HG03342 (cell line): ENCODE results near the gene MAD2L1.
"Not testable (repeated sequence)": the region's sequence is repeated elsewhere in the genome, so short reads cannot be mapped to it uniquely, and the experiment has no call there.

Experiments
- ATAC-seq: cut with Tn5 transposase; IDR thresholded peaks from one replicate; pipeline ENCODE4 v1.9.1; 2021; ENCODE audit warnings: mild to moderate bottlenecking, moderate library complexity; ENCODE audit not compliant: unreplicated experiment

The MAD2L1 gene

DNA sequence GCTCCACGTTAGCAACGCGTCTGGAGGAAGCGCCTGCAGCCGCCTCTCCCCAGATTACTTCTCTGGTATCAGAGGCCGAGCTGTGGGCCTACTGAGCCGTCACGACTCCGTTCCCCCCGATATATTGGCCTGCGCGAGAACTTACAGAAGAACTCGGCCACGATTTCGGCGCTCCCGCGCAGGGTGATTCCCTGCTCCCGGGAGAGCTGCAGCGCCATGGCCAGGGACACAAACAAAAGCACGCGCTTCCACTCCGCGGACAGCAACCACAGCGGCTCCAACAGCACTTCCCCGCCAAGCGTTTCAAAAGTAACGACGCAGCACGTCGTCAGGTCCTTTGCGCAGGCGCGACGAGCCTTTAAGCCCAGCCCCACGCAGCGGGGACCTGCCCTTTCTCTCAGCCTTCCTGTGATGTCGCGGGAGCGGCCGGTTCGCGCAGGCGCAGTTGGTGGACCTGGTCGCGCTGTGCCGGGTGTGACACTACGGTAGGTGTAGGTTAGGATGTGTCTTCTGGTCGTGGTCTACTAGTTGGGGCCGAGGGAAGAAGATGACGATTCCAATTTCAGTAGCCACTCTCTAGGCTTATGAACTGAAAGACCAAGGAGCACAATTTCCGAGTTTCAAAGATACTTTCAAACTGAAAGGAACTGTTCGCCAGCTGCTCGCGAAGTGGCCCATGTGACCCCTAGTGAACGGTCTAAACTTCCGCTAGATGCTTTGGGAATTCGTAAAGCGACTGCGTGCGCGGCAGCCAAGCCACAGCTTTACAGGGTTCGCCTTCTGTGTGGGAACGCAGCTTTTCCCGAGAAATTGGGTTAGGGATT lies at the start of gene MAD2L1:
Gene MAD2L1 (minus strand): TSS at position 332 of the 824 bp plus-strand sequence. CDS start 114 bp downstream, at position 218.
- peak; percentile 86 for ATAC-seq

DNA sequence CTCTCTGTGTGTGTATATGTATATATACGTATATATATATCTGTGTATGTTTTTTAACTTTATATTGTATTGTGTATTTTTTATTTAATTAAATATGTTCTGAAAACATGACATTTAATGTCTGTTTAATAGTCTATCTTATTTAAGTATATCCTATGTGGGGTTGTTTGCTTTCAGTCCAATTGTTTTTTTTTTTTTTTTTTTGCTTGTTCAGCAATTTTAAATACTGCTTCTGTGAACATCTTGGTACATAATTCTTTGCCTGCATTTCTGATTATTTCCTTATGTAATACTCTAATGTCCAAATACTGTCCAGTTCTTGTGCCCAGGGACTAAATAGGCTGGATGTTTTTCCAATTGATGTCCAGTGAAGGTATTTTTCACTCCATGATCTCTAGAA lies 45.1 kb upstream of the MAD2L1 start:
- ATAC-seq, result no peak

DNA sequence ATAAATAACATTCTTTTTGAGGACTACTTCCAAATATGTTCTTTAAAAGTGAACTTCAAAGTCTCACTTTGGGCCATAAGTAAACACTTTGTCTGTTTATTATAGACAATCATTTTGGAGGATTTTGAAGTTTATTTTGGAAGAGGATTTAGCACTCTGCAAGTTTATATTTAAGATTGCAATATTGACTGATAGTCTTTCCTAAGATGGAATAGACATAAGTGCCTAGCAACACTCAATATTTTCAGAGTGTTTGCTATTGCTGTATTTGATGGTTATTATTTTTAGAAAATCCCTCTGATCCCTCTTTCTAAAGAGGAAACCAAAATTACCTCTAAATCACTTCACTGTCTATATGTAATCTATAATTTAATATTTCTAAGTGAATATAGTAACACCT lies 42.8 kb upstream of the MAD2L1 start:
- ATAC-seq, result no peak

DNA sequence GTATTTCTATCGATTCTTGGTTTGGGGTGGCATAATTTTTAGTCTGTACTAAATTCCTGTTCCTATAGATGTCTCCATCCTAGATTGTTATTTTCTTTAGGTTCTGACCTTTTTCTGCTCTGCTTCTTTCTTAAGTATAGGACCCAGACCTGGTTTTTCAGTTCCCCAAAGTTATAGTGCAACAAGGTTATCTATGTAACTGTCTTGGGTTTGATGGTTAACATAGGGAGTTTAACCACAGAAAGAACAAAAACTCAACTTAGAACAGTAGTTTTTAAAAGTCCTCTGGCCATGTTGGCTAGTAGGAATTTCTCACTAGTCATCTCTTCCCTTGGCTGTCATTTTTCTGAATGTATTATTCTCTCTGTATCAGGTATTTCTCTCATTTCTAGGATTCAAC lies 38.8 kb upstream of the MAD2L1 start:
- peak; percentile 92 for ATAC-seq

DNA sequence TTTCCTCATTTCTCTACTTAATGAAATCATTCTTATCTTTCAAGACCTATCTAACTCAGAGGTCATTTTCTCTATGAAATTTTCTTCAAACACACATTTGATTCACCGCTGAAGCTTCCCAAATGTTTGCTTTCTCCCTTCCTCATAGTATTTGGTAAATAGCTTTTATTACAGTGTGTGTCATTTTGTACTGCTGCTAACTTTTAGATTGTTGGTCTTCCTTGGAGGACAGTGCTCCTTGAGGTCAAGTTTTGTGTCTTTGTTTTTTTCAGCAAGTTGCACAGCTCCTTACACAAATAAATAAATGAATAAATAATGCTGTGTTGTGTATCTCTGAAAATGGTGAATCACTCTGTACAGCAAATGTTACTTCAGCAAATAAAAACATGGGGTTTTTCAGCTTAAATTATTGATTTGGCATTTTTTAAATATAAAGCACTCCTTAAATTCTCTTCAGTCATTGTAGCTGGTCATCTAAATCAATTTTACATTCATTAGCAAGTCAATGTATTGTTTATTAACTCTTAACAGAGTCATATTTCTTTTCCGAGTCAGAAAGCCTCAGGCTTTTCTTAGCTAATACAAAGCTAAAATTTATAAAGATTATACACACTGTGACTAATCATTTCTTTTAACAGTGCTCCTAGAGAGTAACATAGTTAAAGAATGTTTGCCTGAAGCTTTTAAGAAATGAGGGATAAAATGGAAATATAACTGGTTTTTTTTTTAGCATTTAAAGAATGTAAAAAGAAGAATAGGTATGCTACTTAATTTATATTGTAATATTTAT lies 30.1 kb upstream of the MAD2L1 start:
- ATAC-seq, result no peak

DNA sequence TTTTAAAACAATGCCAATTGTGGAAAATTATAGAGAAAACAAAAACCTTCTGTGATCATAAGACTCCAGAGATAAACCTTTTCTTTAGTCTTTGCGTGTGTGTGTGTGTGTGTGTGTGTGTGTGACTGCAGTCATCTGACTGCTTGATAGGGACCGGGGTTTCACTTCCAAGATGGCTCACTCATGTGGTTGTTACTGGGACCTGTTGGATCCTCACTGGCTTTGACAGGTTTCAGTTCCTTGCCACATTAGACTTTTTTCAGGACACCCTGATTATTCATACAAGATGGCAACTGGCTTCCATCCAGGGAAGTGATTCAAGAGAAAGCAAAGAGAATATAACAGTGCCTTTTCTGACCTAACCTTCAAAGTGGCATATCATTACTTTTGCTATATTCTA lies 21.9 kb upstream of the MAD2L1 start:
- no peak for ATAC-seq

DNA sequence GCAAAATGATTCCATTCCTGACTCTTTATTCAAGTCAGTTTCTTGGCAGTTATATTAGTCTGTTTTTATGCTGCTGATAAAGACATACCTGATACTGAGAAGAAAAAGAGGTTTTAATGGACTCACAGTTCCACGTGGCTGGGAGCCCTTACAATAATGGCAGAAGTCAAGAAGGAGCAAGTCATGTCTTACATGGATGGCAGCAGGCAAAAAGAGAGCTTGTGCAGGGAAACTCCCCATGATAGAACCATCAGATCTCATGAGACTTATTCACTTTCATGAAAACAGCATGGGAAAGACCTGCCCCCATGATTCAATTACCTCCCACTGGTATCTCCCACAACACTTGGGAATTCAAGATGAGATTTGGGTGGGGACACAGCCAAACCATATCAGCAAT lies 21.4 kb upstream of the MAD2L1 start:
- not testable (repeated sequence) for ATAC-seq

DNA sequence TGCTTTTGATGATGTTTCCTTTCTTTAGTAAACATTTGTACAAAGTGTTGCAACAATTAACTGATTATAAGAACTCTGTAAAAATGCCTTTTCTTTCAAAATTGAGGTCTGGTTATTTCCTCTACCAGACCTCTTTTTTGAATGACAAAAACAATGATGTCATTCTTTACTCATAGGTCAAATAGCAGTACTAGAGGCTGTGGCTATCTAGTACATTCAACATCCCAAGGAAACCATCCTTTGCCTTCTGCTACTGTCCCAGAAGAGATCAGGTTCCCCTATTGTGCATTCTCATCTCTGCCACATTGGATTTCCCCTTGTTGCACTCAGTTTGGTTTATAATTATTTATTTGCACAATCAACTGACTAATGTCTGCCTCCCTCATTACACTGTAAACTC lies 19.1 kb upstream of the MAD2L1 start:
- no peak for ATAC-seq

DNA sequence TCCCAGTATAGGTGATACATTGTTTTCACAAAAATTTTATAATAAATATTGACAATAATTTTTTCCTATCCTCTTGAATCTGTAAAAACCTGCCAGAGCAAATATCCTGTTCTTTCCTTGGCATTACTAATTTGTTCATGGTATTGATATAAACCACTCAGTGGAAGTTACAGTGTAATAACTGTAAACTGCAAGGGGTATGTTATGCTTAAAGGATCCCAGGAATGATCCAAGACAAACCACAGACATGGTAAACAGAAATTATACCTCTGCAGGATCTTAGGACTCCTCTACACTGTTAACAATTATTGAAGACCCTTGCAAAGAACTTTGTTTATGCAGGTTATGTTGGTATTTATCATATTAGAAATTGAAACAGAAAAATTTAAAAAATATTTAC lies 17.7 kb upstream of the MAD2L1 start:
- no peak for ATAC-seq

DNA sequence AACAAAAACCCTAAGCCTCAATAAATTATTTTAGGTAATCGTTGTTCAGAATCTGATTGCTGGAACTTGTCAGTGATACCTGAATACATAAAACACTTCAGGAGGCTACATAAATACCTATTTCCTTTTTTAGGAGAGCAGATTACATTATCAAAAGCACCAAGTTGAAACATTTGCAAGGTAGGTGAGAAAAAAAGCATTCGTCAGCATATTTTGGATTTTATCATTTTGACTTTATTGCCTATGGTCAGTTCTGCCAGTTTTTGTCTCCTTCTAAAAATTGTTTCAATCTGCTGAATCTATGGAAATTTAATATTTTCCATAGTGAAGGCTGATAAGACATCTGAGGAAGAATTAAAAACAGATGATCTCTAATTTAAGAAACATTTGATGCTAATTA lies 16.5 kb upstream of the MAD2L1 start:
- ATAC-seq, result no peak

DNA sequence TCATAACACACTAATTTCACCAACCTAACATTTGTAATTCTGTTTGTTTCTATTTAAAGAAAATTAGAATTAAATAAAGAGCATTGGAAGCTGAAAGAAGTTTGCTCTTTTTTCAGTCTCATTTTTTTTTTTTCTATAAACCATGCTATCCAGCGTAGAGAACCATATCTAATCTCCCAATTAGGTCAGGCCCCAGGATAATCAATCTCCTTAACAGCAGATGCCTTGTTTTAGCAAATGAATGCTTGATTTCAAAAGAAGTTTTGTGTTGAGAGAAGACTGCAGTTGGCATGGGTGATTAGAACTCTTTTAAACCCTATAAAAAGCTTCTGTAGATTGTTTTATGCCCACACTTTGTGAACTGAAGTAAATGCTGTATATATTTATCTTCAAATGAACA lies 15.6 kb upstream of the MAD2L1 start:
- no peak for ATAC-seq

DNA sequence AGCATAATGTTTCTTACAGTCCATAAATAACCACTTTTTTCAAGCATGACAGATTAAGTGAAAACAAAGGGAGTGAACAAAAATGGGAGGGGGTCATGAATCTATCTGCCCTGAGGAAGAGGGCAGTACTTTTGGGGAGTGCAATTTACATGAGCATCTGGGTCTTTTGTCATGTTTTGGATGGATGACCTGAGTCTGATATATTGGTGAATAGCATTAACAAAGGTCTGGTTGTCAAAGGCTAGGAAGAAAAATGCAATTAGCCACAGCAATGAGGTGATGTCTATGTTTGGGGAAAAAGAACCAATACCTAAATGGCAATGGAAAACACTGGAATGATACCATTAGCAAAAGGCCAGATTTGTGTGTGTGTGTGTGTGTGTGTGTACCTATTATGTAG lies 15.1 kb upstream of the MAD2L1 start:
- ATAC-seq, result no peak

DNA sequence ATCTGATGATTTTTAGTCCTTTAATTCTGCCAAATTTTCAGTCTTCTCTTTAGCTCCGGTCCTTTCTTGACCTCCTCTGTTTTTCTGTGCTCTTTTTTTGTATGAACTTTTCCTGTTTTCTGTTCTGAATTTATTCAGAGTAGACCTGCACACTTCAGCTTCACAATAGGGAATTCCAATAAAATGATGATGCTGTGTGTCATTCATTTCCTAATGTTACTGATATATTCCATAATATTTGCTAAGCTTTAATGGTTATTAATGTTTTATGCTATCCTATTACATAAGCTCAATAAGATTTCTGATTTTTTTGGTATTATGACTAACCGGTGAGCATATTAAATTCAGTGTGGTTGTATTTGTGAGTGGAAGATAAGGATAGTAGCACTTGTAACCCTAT lies 13.9 kb upstream of the MAD2L1 start:
- no peak for ATAC-seq

DNA sequence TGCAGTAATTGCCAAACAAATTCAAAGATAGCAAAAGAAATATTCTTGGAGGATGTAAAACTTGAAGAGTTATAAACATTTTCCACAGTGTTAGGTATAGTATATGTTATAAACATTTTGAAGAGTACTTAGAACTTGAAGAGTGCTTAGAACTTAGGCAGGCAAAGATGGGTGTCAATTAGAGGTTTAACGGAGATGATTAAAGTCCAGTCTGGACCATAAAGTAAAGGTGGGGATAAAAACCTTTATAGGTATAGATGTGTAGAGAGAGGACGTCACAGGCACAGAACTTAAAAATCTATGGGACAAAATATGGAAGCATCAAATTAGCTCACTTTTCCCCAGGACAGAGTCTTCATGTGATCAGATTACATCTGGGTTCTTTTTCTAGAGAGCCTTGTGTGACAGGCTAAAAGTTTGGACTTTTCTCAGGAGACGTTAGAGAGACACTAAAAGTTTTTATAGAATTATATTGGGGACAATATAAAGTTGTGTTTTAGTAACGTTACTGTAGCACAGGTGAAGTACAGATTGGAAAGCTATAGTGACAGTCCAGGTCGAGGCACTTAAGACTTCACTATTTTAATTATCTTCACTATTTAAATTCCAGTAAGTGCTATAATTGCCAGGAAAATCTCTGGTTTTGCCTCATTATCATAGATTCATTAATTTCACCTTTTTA lies 13.3 kb upstream of the MAD2L1 start:
- ATAC-seq, result no peak

DNA sequence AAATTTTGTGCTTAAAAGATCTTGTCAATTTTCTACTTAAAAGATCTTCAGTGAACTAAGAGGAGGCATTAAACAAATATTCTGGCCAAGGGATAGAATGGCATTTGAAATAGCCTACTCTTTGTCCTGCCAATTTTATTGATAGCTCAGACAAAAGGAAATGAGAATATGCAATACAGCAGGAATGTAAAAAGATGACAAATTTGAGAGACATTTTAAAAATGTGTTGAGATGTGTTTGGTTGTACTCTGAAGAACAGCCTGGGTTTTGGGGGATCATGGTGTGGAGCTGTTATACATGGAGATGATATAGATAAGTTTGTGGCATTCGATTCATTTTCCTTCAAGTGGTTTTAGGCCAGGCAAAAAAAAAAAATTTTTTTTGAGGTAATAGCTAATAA lies 11.6 kb upstream of the MAD2L1 start:
- no peak for ATAC-seq

DNA sequence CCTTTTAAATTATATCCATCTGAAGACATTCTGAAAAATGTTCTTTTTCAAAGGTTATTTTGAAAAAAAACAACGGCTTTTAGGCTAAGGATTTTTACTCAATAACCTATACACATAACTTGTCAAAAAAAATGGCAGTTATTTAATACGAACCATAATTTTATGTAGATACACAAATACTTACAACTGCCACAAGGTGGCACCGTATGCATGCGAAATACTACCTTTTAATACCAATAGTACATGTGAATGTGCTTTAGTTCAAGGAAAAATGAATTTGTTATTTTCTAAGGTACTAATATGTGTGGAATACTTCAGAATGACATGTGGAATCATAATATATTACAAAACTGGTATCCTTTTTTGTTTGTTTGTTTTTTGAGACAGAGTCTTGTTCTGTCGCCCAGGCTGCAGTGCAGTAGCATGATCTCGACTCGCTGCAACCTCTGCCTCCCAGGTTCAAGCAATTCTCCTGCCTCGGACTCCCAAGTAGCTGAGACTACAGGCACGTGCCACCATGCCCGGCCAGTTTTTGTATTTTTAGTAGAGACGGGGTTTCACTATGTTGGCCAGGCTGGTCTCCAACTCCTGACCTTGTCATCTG lies 4.6 kb upstream of the MAD2L1 start:
- no peak for ATAC-seq

DNA sequence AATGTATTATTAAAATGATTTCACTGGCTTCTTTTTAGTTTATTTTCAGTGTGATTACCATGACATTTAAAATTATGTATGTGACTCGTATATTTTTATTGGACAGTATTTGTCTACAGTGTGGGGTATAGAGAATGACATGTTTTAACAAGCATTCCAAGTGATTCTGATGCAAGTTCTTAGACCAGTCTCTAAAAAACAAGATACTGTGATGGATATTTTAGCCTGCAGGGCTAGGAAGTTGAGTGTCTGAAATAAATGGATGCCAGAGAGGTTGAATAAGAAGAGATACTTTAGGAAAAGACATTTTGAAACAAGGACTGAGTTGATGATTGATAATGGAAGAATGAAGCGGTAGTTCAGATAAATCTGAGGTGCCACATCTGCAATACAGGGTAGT lies 3.5 kb upstream of the MAD2L1 start:
- no peak for ATAC-seq

DNA sequence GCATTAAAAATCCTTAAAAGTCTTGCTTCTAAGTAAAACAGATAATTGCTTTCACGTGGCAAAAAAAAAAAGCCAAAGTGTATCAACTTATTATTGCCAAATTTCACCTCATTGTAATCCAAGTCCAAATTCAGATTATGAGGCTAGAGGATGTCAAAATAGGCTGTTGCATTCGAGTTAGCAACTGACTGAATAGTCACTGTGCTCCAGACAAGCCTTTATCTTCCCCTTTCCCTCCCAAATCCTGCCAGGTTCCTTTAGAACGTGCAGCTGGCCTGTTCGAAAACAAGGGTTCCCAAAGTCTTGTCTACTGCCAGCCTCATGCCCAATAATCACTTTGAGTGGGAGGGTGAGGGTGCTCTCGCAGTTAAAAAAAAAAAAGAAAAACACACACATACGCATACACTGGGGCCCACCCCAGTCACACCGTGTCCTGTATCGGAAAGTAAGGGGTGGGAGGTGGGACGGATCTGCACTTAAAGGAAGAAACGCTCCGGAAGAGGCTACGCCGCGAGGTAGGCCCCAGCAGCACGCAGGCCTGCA lies 603 bp downstream of the MAD2L1 start:
- no peak for ATAC-seq

DNA sequence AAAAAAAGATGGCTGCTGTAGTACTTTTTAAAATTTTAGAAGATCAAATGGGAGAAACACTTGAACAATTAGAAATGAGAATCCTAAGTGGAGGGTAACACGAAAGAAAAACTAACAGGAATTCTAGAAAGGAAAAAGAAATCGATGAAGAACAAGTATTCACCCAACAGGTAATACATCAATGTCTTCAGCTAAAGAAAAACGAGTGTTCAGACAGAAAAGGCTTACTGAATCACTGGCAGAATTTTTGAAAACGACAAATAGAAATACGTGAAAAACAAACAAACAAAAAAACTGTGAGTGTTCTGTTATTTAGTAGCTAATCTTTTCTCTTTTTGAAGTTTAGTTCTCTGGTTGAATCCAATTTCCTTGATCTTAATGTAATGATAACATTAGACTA lies 1.8 kb downstream of the MAD2L1 start:
- no peak for ATAC-seq

DNA sequence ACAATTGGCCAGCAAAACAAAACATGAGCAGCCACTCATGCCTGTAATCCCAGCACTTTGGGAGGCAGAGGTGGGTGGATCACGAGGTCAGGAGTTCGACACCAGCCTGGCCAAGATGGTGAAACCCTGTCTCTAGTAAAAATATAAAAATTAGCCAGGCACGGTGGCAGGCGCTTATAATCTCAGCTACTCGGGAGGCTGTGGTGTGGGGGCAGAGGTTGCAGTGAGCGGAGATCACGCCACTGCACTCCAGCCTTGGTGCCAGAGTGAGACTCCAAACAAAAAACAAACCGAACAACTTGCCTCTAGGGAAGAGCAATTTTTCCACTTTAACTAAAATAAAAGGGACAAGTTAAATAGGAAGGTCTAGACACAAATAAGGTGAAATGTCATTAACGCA lies 2.9 kb downstream of the MAD2L1 start:
- ATAC-seq, result not testable (repeated sequence)

DNA sequence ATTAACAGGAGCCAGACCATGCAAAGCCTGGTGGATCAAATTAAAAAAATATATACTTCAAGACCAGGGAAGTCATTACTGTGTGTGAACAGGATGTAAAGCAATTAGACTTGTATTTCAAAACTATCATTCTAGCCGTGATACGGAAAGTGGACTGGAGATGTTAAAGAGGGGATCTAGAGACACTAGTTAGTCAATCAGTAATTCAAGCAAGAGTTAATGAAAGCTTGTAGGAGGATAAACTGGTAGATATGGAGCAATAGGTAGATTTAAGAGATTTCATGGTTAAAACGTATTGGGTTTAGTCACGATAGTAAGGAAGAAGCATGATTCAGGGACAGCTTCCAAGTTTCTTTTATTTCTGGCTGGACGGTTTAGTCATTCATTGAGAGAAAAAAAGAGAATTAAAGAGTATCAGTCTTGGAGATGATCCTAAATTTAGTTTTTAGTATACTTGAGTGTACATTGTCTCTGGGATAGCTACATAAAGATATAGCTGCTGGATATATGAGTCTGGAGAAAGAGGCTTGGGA lies 3.9 kb downstream of the MAD2L1 start:
- ATAC-seq, result no peak
